H1 (cell line): ENCODE measurements around the gene CAMK2G. TPM values are rescaled to one million over a fixed set of nuclear protein-coding genes. Genes with fewer than 3 reads are reported as not detected.

Source experiments
- CTCF ChIA-PET: fragments of 300-600 bp; sonication (Branson Sonifier 250); formaldehyde crosslinking; loops from one replicate; lab custom pipeline; 2021; ENCODE audit not compliant: partially characterized antibody; lab: Charles Lee
- POLR2A ChIA-PET: fragments of 300-600 bp; sonication (Branson Sonifier 250); formaldehyde crosslinking; loops from one replicate; lab custom pipeline; 2021; ENCODE audit warnings: inconsistent platforms; ENCODE audit not compliant: partially characterized antibody; lab: Charles Lee
- DNase-seq, 2 experiments: peaks; one replicate each; pipeline versions ENCODE4 v3.0.0 to v3.0.0-alpha.2; 2010 to 2022; ENCODE audit warnings: low spot score in 2 of 2, low read depth in 1 of 2, mixed read lengths in 1 of 2
- FAIRE-seq: peaks from 2 replicates; lab custom pipeline; 2011; peaks lifted over from hg19 to GRCh38; lab: Jason Lieb, UNC
- H2AFZ ChIP-seq: 2 replicates; pipeline ENCODE4 v1.8.1; 2012; ENCODE audit warnings: low read length, inconsistent platforms
- H2AK5ac ChIP-seq: 2 replicates; pipeline ENCODE4 v1.6.1; 2013; ENCODE audit warnings: low read depth, low read length
- H2BK120ac ChIP-seq: replicated peaks from 2 replicates; pipeline ENCODE3; 2013; ENCODE audit warnings: low read depth, low read length, inconsistent platforms
- H2BK12ac ChIP-seq: 2 replicates; pipeline ENCODE4 v1.6.1; 2013; ENCODE audit warnings: low read depth, low read length
- H2BK15ac ChIP-seq: 2 replicates; pipeline ENCODE4 v1.6.1; 2013; ENCODE audit warnings: low read length
- H2BK20ac ChIP-seq: 2 replicates; pipeline ENCODE4 v1.6.1; 2013; ENCODE audit warnings: low read length
- H2BK5ac ChIP-seq: 2 replicates; pipeline ENCODE4 v1.6.1; 2013; ENCODE audit warnings: low read depth, low read length
- H3K14ac ChIP-seq: 2 replicates; pipeline ENCODE4 v1.6.1; 2013; ENCODE audit warnings: inconsistent platforms; ENCODE audit not compliant: insufficient read length
- H3K18ac ChIP-seq: 2 replicates; pipeline ENCODE4 v1.6.1; 2013; ENCODE audit warnings: low read length; ENCODE audit errors: extremely low read depth
- H3K23ac ChIP-seq: 2 replicates; pipeline ENCODE4 v1.6.1; 2013; ENCODE audit warnings: inconsistent platforms; ENCODE audit not compliant: insufficient read length
- H3K23me2 ChIP-seq: 2 replicates; pipeline ENCODE4 v1.6.1; 2013; ENCODE audit warnings: low read depth, low read length
- H3K27ac ChIP-seq: 2 replicates; pipeline ENCODE4 v1.6.1; 2011; ENCODE audit warnings: low read depth, low read length, inconsistent platforms
- H3K27me3 ChIP-seq, 4 experiments: replicated peaks in 1 of 4; 1 replicate in 1 of 4; 2 replicates in 3 of 4; pipeline versions ENCODE4 v1.6.1 to v1.8.1; 2011 to 2013; ENCODE audit warnings: low read length in 3 of 4, mild to moderate bottlenecking in 3 of 4, inconsistent platforms in 2 of 4, mixed read lengths in 2 of 4, moderate library complexity in 1 of 4; ENCODE audit not compliant: control insufficient read depth in 3 of 4, insufficient read depth in 3 of 4; ENCODE audit errors: extremely low read depth in 1 of 4
- H3K36me3 ChIP-seq, 4 experiments: 2 replicates each; pipeline versions ENCODE4 v1.6.1 to v1.8.1; 2011 to 2013; ENCODE audit warnings: mild to moderate bottlenecking in 4 of 4, low read length in 3 of 4, moderate library complexity in 2 of 4, control low read depth in 1 of 4, inconsistent platforms in 1 of 4; ENCODE audit not compliant: insufficient read depth in 4 of 4, control insufficient read depth in 2 of 4
- H3K4ac ChIP-seq: replicated peaks from 2 replicates; pipeline ENCODE3; 2013; ENCODE audit warnings: low read length, low read depth, mixed read lengths, inconsistent platforms; ENCODE audit not compliant: insufficient read length
- H3K4me1 ChIP-seq, 4 experiments: replicated peaks in 1 of 4; 1 replicate in 1 of 4; 2 replicates in 3 of 4; pipeline versions ENCODE4 v1.6.1 to v1.8.1; 2011 to 2013; ENCODE audit warnings: low read length in 3 of 4, inconsistent platforms in 2 of 4, mixed read lengths in 1 of 4; ENCODE audit not compliant: insufficient read depth in 4 of 4, control insufficient read depth in 3 of 4
- H3K4me2 ChIP-seq, 2 experiments: 2 replicates each; pipeline versions ENCODE4 v1.6.1 to v1.8.1; 2011 to 2013; ENCODE audit warnings: low read depth in 2 of 2, low read length in 2 of 2, control low read depth in 1 of 2, inconsistent platforms in 1 of 2, mild to moderate bottlenecking in 1 of 2; ENCODE audit not compliant: insufficient read depth in 1 of 2
- H3K4me3 ChIP-seq, 4 experiments: fragments of 200-600, 300-600 bp in 1 of 4; sonication (generic), shearing (Covaris generic), sonication (Bioruptor Twin) in 1 of 4; 2 replicates each; pipeline versions ENCODE4 v1.5.1 to v1.8.1; 2011 to 2016; ENCODE audit warnings: low read length in 4 of 4, low read depth in 3 of 4, control low read depth in 2 of 4, inconsistent platforms in 2 of 4, mild to moderate bottlenecking in 2 of 4, mixed read lengths in 1 of 4, moderate library complexity in 1 of 4; ENCODE audit not compliant: insufficient read depth in 2 of 4; ENCODE audit errors: extremely low read depth in 1 of 4
- H3K56ac ChIP-seq: replicated peaks from 2 replicates; pipeline ENCODE3; 2013; ENCODE audit warnings: low read depth, mild to moderate bottlenecking, mixed read lengths, low read length, inconsistent platforms; ENCODE audit not compliant: insufficient read length
- H3K79me1 ChIP-seq: 2 replicates; pipeline ENCODE4 v1.6.1; 2013; ENCODE audit warnings: low read depth, low read length, control low read depth
- H3K79me2 ChIP-seq, 2 experiments: 2 replicates each; pipeline versions ENCODE4 v1.6.1 to v1.8.1; 2012 to 2013; ENCODE audit warnings: low read length in 2 of 2, mild to moderate bottlenecking in 2 of 2, inconsistent platforms in 1 of 2; ENCODE audit not compliant: insufficient read depth in 2 of 2, control insufficient read depth in 1 of 2
- H3K9ac ChIP-seq, 4 experiments: replicated peaks in 1 of 4; 1 replicate in 1 of 4; 2 replicates in 3 of 4; pipeline versions ENCODE4 v1.6.1 to v1.8.1; 2011 to 2013; ENCODE audit warnings: low read depth in 3 of 4, low read length in 3 of 4, control low read depth in 2 of 4, mild to moderate bottlenecking in 2 of 4, moderate library complexity in 2 of 4, inconsistent platforms in 1 of 4; ENCODE audit errors: extremely low read depth in 1 of 4
- H3K9me3 ChIP-seq, 2 experiments: 2 replicates each; pipeline versions ENCODE4 v1.6.1 to v1.8.1; 2012 to 2013; ENCODE audit warnings: mild to moderate bottlenecking in 2 of 2, moderate library complexity in 2 of 2, control low read depth in 1 of 2, inconsistent platforms in 1 of 2, low read depth in 1 of 2, low read length in 1 of 2, mixed read lengths in 1 of 2; ENCODE audit not compliant: insufficient read depth in 2 of 2
- H4K20me1 ChIP-seq, 2 experiments: replicated peaks in 1 of 2; 2 replicates each; pipeline versions ENCODE3 to v1.8.1; 2011 to 2013; ENCODE audit warnings: inconsistent platforms in 2 of 2, low read length in 2 of 2, mild to moderate bottlenecking in 1 of 2; ENCODE audit not compliant: insufficient read depth in 2 of 2, control insufficient read depth in 1 of 2
- H4K5ac ChIP-seq: 2 replicates; pipeline ENCODE4 v1.6.1; 2013; ENCODE audit warnings: low read length, low read depth, mixed read lengths, inconsistent platforms; ENCODE audit not compliant: insufficient read length
- H4K8ac ChIP-seq: 2 replicates; pipeline ENCODE4 v1.8.0; 2013; ENCODE audit warnings: mild to moderate bottlenecking, moderate library complexity, low read length, inconsistent platforms; ENCODE audit not compliant: insufficient read depth; ENCODE audit errors: extremely low read depth
- H4K91ac ChIP-seq: replicated peaks from 2 replicates; pipeline ENCODE3; 2013; ENCODE audit warnings: low read length, mixed read lengths, inconsistent platforms; ENCODE audit not compliant: insufficient read length
- CBX8 ChIP-seq: fragments of 300-800, 300-1000 bp; sonication (generic); IDR thresholded peaks from 2 replicates; pipeline ENCODE4 v1.7.1; 2016; ENCODE audit warnings: low read depth, low read length, borderline replicate concordance
- CEBPB ChIP-seq: IDR thresholded peaks from 2 replicates; pipeline ENCODE4 v1.6.1; 2012; ENCODE audit warnings: low read depth, low read length
- GABPA ChIP-seq: IDR thresholded peaks from 2 replicates; pipeline ENCODE4 v1.6.1; 2011; ENCODE audit warnings: mild to moderate bottlenecking, low read length, moderate library complexity, borderline replicate concordance; ENCODE audit not compliant: insufficient read depth
- POLR2A ChIP-seq, 2 experiments: IDR thresholded peaks; 1 replicate in 1 of 2; 2 replicates in 1 of 2; pipeline ENCODE4 v1.6.1; 2011; ENCODE audit warnings: low read depth in 2 of 2, low read length in 2 of 2, mild to moderate bottlenecking in 2 of 2; ENCODE audit errors: control extremely low read depth in 1 of 2
- POU5F1 ChIP-seq: IDR thresholded peaks from 2 replicates; pipeline ENCODE4 v1.6.1; 2011; ENCODE audit warnings: low read depth, mild to moderate bottlenecking, low read length, moderate library complexity
- TCF12 ChIP-seq: IDR thresholded peaks from 2 replicates; pipeline ENCODE4 v1.6.1; 2011; ENCODE audit warnings: low read depth, mild to moderate bottlenecking, low read length
- WGBS, 2 experiments: shearing (Covaris generic) in 1 of 2; methylation state at CpG; one replicate each; pipeline versions ENCODE4 v1.1.6 to v1.1.7; 2013 to 2015; ENCODE audit warnings: low lambda C conversion rate in 2 of 2, mixed read lengths in 2 of 2, inconsistent platforms in 1 of 2, low coverage in 1 of 2, missing lambda C conversion rate in 1 of 2; ENCODE audit not compliant: insufficient replicate concordance in 2 of 2, insufficient coverage in 1 of 2, insufficient read length in 1 of 2; ENCODE audit errors: extremely low coverage in 1 of 2, missing lambda C conversion rate in 1 of 2; 5-methylcytosine and 5-hydroxymethylcytosine counted together
- polyA plus RNA-seq, 7 experiments: library from polyadenylated mRNA; depleted of rRNA in 3 of 7; stranded (reverse) in 5 of 7; unstranded in 2 of 7; fragments of >200 nt in 5 of 7; fragments of 200-250 nt in 2 of 7; gene quantifications; 1 replicate in 5 of 7; 2 replicates in 1 of 7; 4 replicates in 1 of 7; pipeline versions ENCODE4 v1.2.1 to v1.2.3, GENCODE V29; 2011 to 2013; ENCODE audit warnings: missing spikeins in 2 of 7, mixed read lengths in 2 of 7
- total RNA-seq: library from RNA; stranded (reverse); fragmentation: NEBNext Ultra II Directional; extraction: Animal tissue kit (Norgen Biotek cat#: 25700); gene quantifications from 2 replicates; pipeline ENCODE4 v1.2.1, GENCODE V29; 2021
- TF ChIP-seq, protein P1 (sequence below): IDR thresholded peaks from 2 replicates; pipeline ENCODE4 v1.6.1; 2012; ENCODE audit warnings: low read length, inconsistent platforms
- TF ChIP-seq, protein P2 (sequence below): IDR thresholded peaks from 2 replicates; pipeline ENCODE4 v1.6.1; 2012; ENCODE audit warnings: inconsistent platforms

Gene CAMK2G
- total and polyA plus RNA-seq, 2 of the 8 experiments (the other 6 are each of a cell fraction or from before 2014, with no cell fraction given): 28.9 to 31.7 TPM

GRCh38 chr10:73809061-73809818, 65.1 kb downstream of the CAMK2G start:
- no peak overlapping the region for H3K4me3 ChIP-seq
- H3K23me2 ChIP-seq: no peaks in the 10 kb centered on the region; the same call in 1 of the 2 replicates
- no peak overlapping the region for H3K4me2 ChIP-seq
- no peak overlapping the region for H3K4ac ChIP-seq
- DNase-seq (no peak), FAIRE-seq (no peak)
- H2BK15ac ChIP-seq: no peak overlapping the region
- no peak overlapping the region for H3K56ac ChIP-seq
- no peak overlapping the region for H3K9ac ChIP-seq
- H3K18ac ChIP-seq: no peak overlapping the region
- peaks cover 4 to 19% (median 12%) of the 10 kb centered on the region in 4 experiments; a peak in 6 of 8 replicates for H3K36me3 ChIP-seq
- H4K8ac ChIP-seq: no peak overlapping the region
- no peak overlapping the region for H3K14ac ChIP-seq
- ChIA-PET POLR2A (interaction anchor here (0.6 to 11.1 kb wide), 6 partner anchors 13 to 153 kb away, joined by 3 to 137 read pairs (median 6); a partner anchor contains a TSS), CTCF (interaction anchor here (0.7 to 2.7 kb wide), 7 partner anchors 10 to 131 kb away, joined by 3 to 13 read pairs (median 4); no protein-coding TSS in a partner anchor)
- H3K27ac ChIP-seq: no peak overlapping the region
- H3K79me2 ChIP-seq: no peaks in the 10 kb centered on the region
- no peak overlapping the region for H2BK120ac ChIP-seq
- peaks cover 0 to 4% (median 2%) of the 10 kb centered on the region in 4 experiments; a peak in 4 of 7 replicates for H3K4me1 ChIP-seq
- H2AFZ ChIP-seq: no peak overlapping the region
- H3K27me3 ChIP-seq: no peaks in the 10 kb centered on the region
- no peak overlapping the region for H4K91ac ChIP-seq
- no peak overlapping the region for H3K23ac ChIP-seq
- H4K20me1 ChIP-seq: peaks cover 0 to 9% of the 10 kb centered on the region in 2 experiments
- 70% methylated on average over 5 of the region's 5 CpGs; no CpG with 5 or more reads in 1 of the 2 experiments for WGBS, 2 experiments
- H4K5ac ChIP-seq: no peak overlapping the region
- 0 out of 2 replicates have a peak, but pooled peaks cover 4% of the 10 kb centered on the region for H3K79me1 ChIP-seq
- no peak overlapping the region for H2BK5ac ChIP-seq
- no peaks in the 10 kb centered on the region for H3K9me3 ChIP-seq
- no peak overlapping the region for H2BK20ac ChIP-seq
- H2BK12ac ChIP-seq: no peak overlapping the region
- H2AK5ac ChIP-seq: no peak overlapping the region
- TF ChIP-seq TCF12 (no peak), POU5F1 (no peak), POLR2A (IDR thresholded peaks at IDR 0.05; ENCODE audit: control extremely low read depth in 1 of 2, low read depth in 2 of 2, low read length in 2 of 2) (no peak), CEBPB (no peak), GABPA (no peak), CBX8 (no peak)
- TF ChIP-seq, protein P1, sequence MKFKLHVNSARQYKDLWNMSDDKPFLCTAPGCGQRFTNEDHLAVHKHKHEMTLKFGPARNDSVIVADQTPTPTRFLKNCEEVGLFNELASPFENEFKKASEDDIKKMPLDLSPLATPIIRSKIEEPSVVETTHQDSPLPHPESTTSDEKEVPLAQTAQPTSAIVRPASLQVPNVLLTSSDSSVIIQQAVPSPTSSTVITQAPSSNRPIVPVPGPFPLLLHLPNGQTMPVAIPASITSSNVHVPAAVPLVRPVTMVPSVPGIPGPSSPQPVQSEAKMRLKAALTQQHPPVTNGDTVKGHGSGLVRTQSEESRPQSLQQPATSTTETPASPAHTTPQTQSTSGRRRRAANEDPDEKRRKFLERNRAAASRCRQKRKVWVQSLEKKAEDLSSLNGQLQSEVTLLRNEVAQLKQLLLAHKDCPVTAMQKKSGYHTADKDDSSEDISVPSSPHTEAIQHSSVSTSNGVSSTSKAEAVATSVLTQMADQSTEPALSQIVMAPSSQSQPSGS: no peak
- TF ChIP-seq, protein P2, sequence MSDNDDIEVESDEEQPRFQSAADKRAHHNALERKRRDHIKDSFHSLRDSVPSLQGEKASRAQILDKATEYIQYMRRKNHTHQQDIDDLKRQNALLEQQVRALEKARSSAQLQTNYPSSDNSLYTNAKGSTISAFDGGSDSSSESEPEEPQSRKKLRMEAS: no peak
